K562 (cell line): ENCODE results near the gene NENF.

ENCODE experiments used
- CTCF ChIP-seq, 3 experiments: IDR thresholded peaks in 2 of 3; conservative IDR thresholded peaks in 1 of 3; 2 replicates each; pipeline ENCODE4 v1.5.1; 2011 to 2012; ENCODE audit warnings: low read length in 3 of 3, mild to moderate bottlenecking in 3 of 3, control low read depth in 2 of 3, improper control_type of control experiment in 1 of 3, inconsistent platforms in 1 of 3, low read depth in 1 of 3, mixed read lengths in 1 of 3, moderate library complexity in 1 of 3; ENCODE audit not compliant: insufficient read depth in 2 of 3
- FOSL1 ChIP-seq: fragments of 200-800 bp; sonication (Bioruptor generic); conservative IDR thresholded peaks from 2 replicates; pipeline ENCODE4 v1.6.1; 2016; ENCODE audit warnings: missing genetic modification characterization, missing compliant biosample characterization
- MGA ChIP-seq: fragments of 450-650 bp; IDR thresholded peaks from 2 replicates; pipeline ENCODE4 v1.6.1; 2016; ENCODE audit warnings: mild to moderate bottlenecking, moderate library complexity
- PYGO2 ChIP-seq: fragments of 450-650 bp; IDR thresholded peaks from 2 replicates; pipeline ENCODE4 v1.6.1; 2016; ENCODE audit warnings: mild to moderate bottlenecking, missing genetic modification characterization, moderate library complexity, missing compliant biosample characterization
- RCOR1 ChIP-seq, 2 experiments: IDR thresholded peaks; 2 replicates each; pipeline ENCODE4 v1.6.1; 2012; ENCODE audit warnings: low read depth in 2 of 2, low read length in 2 of 2, borderline replicate concordance in 1 of 2, improper control_type of control experiment in 1 of 2
- ZNF274 ChIP-seq: IDR thresholded peaks from 2 replicates; pipeline ENCODE4 v1.6.1; 2011; ENCODE audit warnings: low read depth, mild to moderate bottlenecking, low read length, moderate library complexity, borderline replicate concordance

GRCh38 chr1:212428496-212428895, 4.2 kb upstream of the NENF start:
- TF ChIP-seq RCOR1 (IDR thresholded peaks at IDR 0.05; ENCODE audit: borderline replicate concordance in 1 of 2, low read depth in 2 of 2, low read length in 2 of 2) (no peak), MGA (no peak), ZNF274 (no peak), PYGO2 (tag) (no peak), CTCF (IDR thresholded peaks at IDR 0.05 in 2 of 3, conservative IDR thresholded peaks at IDR 0.05 in 1 of 3; ENCODE audit: insufficient read depth in 2 of 3, low read depth in 1 of 3, low read length in 3 of 3) (no peak), FOSL1 (tag) (no peak)
